ENCODE results near the gene NDUFS1. TPM values are rescaled to one million over a fixed set of nuclear protein-coding genes. Genes with fewer than 3 reads are reported as not detected.

NDUFS1 gene
- total and polyA plus RNA-seq, 9 of the 15 experiments (the other 6 are each of a cell fraction or from before 2014, with no cell fraction given): 75.0 to 130 (median 91.5) TPM

DNA sequence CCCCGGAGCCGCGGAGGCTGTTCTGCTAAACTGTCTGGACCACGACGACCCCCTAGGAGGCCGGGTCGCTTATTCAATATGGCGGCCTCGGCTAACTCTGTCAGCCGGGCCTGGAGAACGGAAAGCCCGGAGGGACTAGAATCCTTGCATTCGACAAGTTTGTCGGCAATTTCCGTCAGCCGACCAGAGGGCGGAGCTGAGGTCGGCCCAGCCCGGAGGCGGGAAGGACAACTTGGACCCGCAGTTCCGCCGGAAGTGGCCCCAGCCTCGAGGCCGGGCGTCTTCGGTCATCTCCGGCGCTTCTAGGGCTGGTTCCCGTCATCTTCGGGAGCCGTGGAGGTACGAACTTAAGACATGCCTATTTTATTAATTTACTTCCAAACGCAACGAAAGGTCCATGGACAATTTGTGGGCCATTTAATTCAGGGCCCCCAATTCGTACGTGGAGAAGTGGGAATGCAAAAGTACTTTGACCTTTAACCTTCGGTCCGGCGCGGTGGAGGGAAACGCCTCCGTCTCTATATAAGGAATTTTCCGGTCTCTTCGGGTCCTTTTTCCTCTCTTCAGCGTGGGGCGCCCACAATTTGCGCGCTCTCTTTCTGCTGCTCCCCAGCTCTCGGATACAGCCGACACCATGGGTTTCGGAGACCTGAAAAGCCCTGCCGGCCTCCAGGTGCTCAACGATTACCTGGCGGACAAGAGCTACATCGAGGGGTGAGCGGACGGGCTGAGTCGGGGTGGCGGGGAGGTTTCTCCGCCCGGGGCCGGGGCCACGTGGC, at the start of gene NDUFS1, which contains the start of gene EEF1B2 (continued):
- TF ChIP-seq ZBTB11 (CRISPR knock-in tag; IDR thresholded peaks at IDR 0.05) (peak in 2 of 3 experiments; percentile 7 to 90; a peak in 2 of 6 replicates), ZNF146 (CRISPR knock-in tag; IDR thresholded peaks at IDR 0.05; ENCODE audit: unreplicated experiment) (no peak), PHTF2 (CRISPR knock-in tag; IDR thresholded peaks at IDR 0.05) (no peak), SNAPC5 (CRISPR knock-in tag; IDR thresholded peaks at IDR 0.05) (no peak), ETV1 (tag; conservative IDR thresholded peaks at IDR 0.05; ENCODE audit: low read depth) (peak; percentile 22; the same call in 1 of the 2 replicates), LEF1 (IDR thresholded peaks at IDR 0.05) (no peak), IRF2 (CRISPR knock-in tag; IDR thresholded peaks at IDR 0.05) (no peak), TEAD2 (tag; IDR thresholded peaks at IDR 0.05) (no peak), ZBTB8A (IDR thresholded peaks at IDR 0.05; ENCODE audit: partially characterized antibody) (no peak), SMARCB1 (IDR thresholded peaks at IDR 0.05; ENCODE audit: insufficient read length, low read depth) (no peak), ZNF695 (CRISPR knock-in tag; IDR thresholded peaks at IDR 0.05) (no peak), DIDO1 (tag; IDR thresholded peaks at IDR 0.05; ENCODE audit: low read depth) (no peak), HNRNPUL1 (IDR thresholded peaks at IDR 0.05; ENCODE audit: low read length) (no peak)
- TF ChIP-seq, protein P1, sequence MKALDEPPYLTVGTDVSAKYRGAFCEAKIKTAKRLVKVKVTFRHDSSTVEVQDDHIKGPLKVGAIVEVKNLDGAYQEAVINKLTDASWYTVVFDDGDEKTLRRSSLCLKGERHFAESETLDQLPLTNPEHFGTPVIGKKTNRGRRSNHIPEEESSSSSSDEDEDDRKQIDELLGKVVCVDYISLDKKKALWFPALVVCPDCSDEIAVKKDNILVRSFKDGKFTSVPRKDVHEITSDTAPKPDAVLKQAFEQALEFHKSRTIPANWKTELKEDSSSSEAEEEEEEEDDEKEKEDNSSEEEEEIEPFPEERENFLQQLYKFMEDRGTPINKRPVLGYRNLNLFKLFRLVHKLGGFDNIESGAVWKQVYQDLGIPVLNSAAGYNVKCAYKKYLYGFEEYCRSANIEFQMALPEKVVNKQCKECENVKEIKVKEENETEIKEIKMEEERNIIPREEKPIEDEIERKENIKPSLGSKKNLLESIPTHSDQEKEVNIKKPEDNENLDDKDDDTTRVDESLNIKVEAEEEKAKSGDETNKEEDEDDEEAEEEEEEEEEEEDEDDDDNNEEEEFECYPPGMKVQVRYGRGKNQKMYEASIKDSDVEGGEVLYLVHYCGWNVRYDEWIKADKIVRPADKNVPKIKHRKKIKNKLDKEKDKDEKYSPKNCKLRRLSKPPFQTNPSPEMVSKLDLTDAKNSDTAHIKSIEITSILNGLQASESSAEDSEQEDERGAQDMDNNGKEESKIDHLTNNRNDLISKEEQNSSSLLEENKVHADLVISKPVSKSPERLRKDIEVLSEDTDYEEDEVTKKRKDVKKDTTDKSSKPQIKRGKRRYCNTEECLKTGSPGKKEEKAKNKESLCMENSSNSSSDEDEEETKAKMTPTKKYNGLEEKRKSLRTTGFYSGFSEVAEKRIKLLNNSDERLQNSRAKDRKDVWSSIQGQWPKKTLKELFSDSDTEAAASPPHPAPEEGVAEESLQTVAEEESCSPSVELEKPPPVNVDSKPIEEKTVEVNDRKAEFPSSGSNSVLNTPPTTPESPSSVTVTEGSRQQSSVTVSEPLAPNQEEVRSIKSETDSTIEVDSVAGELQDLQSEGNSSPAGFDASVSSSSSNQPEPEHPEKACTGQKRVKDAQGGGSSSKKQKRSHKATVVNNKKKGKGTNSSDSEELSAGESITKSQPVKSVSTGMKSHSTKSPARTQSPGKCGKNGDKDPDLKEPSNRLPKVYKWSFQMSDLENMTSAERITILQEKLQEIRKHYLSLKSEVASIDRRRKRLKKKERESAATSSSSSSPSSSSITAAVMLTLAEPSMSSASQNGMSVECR (CRISPR knock-in tag; IDR thresholded peaks at IDR 0.05): peak; percentile 36; the same call in 1 of the 2 replicates
- TF ChIP-seq, protein P2, sequence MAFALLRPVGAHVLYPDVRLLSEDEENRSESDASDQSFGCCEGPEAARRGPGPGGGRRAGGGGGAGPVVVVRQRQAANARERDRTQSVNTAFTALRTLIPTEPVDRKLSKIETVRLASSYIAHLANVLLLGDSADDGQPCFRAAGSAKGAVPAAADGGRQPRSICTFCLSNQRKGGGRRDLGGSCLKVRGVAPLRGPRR (CRISPR knock-in tag; IDR thresholded peaks at IDR 0.05): no peak

Measured in K562 (cell line).